HG03354 (cell line): ENCODE results near the gene DEPDC5.
"Not testable (repeated sequence)": the region's sequence is repeated elsewhere in the genome, so short reads cannot be mapped to it uniquely, and the experiment has no call there.

Experiments used
- ATAC-seq: cut with Tn5 transposase; IDR thresholded peaks from one replicate; pipeline ENCODE4 v1.9.1; 2021; ENCODE audit warnings: mild to moderate bottlenecking; ENCODE audit not compliant: unreplicated experiment, poor library complexity, severe bottlenecking

The DEPDC5 gene

DNA sequence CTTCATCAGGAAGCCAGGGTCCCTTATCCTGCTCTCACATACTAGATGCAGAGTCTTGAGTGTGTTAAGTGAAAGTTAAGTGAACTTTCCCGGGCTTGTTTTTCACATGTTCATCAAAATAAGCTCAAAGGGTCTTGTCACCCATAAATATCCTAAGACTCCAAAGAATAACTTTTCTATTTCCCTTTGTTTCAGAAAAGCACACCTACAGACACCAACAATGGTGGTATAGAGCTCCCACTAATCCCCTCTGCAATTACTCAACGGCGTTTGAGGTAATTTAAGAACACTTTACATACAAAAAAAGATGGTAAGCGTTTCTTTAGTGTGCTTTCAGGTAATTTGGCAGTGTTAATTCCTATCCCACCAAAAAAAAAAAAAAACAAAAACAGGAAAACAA, 6.4 kb upstream of the DEPDC5 start:
- no peak for ATAC-seq

DNA sequence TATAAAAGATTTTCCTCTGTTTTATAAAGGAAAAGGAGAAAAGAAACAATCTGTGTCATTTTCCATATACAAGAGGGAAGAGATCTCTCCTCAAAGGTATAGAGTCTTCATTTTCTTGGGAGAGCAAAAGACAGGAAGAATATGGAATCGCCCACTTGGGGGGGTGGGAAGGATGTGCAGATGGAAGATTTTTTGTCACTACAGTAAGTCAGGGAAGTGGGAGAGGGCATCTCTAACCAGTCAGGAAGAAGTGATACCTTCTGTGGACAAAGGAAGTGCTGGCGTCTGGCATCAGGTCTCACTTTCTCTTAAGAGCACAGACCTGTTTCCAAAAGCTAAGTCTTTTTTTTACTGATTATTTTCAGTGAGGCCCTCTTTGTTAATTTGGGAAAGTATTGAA, 5.3 kb upstream of the DEPDC5 start:
- ATAC-seq = no peak

DNA sequence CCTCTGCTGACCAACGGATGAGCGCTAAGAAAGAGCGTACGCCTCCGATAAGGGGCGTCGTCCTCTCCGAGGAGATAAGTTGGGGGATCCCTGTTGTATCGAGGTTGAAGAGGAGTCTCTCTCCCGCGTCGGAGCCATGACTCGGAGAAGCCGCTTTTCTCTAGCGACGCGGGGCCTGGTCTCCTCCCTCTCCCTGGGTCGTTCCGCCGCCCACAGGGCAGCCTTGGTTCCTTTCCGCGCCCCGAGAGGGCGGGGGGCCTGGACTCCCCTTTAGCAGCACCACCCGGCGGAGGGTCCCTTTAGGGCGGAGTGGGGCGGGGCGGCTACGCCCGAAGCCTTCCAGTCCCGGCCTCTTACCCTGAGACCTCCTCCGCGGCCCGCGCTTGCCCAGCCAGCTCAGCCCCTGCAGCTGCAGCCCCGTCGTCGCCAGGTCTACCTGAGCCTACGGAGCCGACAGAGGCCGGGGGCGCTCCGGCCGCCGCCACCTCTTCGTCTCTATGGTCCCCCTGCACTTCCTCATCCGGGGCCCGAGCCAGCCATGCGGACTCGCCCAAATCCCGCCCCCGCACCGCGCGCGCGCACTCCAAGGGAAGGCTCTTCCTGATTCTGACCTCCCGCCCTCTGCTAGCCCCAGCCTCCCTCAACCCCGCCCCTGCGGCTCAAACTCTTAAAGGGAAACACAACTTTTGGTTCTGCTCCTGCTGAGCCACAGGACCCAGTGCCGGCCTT, 4.0 kb upstream of the DEPDC5 start, which contains the start of gene PRR14L:
Gene PRR14L (minus strand): TSS at position 497 of the 729 bp plus-strand sequence. CDS start 11,272 bp downstream, outside the sequence.
- peak; percentile 70 for ATAC-seq

DNA sequence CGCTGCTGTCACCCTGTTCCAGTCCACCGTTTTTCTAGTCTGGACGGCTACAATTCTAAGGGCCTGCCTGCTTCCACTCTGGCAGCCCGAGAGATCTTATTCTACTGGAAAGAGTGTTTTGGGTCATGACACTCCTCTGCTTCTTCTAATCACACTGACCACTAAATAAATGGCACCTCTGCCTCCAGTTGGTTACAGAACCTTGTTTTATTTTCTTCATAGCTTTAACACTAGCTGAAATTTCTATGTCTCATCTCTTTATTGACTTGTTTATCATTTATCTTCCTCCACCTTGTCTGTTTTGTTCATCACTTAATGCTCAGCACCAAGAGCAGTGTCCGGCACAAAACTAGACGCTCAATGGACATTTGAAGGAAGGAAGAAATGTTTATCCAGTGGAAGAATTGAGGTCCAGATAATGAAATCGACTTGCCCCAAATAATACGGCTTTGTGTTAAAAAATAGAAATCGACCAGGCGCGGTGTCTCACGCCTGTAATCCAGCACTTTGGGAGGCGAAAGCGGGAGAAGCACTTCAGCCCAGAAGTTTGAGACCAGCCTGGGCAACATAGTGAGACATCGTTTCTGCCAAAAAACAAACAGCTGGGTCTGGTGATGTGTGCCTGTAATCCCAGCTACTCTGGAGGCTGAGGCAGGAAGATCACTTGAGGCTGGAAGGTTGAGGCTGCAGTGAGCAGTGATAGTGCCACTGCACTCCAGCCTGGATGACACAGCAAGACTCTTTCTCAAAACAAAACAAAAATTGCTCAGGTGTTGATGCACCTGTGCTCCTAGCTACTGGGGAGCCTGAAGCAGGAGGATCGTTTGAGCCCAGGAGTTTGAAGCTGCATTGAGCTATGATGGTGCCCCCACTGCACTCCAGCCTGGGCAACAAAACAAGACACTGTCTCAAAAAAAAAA, 3.2 kb upstream of the DEPDC5 start:
- ATAC-seq = no peak

GRCh38 chr22:31752096-31752847, 1.5 kb upstream of the DEPDC5 start:
- ATAC-seq = no peak

DNA sequence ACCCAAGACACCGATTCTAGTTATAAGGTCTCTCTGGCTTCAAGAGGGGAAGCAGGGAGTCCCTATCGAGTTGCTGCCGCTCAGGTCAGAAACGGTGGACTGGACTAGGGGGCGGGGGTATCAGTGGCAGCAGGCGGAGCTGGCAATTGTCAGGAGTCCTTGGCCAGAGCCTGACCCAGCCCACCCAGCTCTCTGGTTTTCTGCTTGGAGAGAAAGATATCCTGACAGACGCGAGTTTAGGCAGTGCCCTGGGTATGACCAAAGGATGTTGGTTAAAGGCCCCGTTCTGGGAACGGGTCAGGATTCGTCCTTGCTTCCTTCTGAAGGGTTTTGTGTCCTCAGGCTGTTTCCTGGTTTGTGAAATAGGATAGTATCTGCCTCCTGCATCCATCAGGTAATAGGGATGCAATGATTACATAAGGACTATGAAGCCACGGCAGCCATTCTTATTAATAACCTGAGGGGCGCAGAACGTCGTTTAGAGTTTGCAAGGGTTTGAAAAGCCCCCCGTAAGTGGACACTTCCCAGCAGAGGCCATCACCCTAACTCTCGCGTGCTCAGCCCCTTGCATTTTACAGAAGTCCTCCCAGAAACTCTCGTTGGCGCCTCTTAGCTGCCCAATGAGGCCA, 700 bp upstream of the DEPDC5 start:
- ATAC-seq = peak; percentile 20

DNA sequence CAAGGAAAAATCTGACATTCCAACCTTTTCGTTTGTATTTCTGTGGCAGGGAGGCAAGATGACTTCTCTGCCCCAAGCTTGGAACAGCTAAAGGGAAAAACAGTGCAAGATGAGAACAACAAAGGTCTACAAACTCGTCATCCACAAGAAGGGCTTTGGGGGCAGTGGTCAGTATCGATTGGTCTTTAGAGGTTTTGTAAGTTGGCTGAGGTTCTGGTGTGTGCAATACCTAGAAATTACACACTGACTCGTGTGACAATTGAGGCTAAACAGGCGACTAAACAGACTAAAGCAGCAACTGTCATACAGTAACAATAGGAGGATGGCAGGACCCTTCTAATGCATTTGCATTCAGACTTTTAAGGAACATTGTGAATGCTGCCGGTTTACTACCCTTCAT, 994 bp downstream of the DEPDC5 start:
- ATAC-seq = no peak

GRCh38 chr22:31757265-31757664, 3.4 kb downstream of the DEPDC5 start:
- ATAC-seq = no peak

GRCh38 chr22:31758860-31759259, 5.0 kb downstream of the DEPDC5 start:
- not testable (repeated sequence) for ATAC-seq

DNA sequence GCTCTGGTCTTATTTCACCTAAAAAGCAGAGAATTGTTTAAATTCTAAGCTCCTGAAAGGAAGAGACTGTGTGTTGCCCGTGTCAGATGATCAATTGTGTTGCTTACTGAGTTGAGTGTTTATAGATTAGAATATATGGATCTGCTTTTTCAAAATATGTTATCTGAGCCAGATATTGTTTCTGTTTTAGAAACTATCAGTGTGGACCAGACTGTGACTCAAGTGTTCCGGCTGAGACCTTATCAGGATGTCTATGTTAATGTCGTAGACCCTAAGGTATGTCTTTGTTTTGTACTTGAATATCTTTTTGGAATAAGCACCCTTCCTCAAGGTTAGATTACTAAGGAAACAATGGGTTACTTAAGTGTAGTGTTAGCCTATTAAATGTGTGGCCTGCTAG, 11.0 kb downstream of the DEPDC5 start:
- ATAC-seq = no peak

DNA sequence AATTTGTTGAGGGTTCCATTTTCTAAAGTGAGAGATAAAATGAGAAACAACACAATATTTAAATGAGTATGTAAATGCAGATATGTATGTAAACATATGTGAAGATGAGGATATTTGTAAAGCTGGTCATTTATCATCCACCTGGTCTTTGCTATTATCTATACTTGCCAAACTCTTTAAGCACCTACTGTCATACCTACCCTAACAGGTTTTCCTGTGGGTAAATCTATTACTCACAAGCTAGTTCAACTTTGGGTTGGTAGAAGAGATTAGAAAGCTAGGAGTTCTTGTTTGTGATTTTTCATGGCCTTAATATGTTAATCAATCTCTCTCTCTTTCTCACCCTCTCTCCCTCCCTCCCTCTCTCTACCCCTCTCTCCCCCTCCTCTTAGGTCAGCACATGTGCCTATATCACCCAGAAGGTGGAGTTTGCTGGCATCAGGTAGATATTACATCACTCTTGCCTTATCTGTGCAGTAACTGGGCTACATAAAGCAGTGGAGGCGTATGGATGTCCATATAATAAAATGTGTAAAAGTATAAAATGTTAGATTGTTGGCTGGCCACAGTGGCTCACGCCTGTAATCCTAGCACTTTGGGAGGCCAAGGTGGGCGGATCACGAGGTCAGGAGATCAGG, 14.7 kb downstream of the DEPDC5 start:
- no peak for ATAC-seq

DNA sequence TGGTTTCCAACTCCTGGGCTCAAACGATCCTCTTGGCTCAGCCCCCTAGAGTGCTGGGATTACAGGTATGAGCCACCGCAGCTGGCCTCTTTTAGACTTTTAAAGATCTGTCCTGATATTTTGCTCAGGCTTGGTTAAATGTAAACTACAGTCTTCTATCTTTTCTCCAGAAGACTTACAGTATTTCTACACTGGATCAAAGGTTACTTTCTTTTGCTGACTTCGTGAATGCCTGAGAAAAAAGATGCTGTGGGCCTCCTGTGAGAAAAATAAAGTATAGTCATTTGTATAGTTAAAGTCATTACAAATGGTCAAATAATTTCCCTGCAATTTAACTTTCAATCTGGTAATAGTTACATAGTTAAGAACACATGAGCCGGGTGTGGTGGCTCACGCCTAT, 19.6 kb downstream of the DEPDC5 start:
- ATAC-seq = no peak

- no peak for ATAC-seq
These were observed 22.4 kb downstream of the DEPDC5 start for GRCh38 chr22:31776231-31776630.

DNA sequence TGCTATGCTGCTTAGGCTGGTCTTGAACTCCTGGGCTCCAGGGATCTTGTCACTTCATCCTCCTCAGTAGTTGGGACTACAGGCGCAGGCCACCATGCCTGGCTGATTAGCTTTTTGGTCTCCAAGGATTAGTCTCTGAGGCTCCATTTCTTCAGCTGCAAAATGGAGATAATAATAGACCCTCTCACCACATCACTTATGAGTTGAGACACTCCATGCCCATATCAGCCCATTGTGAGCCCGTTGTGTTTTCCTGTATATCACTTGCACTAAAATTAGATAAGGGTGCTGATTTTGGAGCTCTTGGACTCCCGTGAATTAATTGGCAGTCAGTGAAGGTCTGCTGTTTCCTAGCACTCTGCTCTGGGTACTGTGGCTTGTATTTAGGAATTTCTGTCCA, 36.0 kb downstream of the DEPDC5 start:
- no peak for ATAC-seq

DNA sequence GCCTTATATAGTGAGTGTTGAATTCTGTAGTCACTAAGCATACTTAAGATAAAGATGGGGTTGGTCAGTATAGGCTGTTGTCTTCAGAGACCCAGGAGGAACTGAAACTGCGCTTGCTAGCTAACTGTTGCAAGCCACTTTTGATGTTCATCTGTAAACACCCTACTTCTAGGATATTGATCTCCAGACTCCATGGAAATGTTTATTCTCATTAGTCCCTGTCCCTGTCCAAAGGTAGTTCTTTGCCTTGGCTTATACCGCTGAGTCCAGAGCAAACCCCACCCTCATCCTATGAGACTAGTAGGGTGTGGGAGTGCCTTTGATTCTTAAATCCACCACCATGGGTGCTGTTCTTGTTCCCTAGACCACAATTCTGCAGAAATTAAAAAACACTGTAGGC, 36.4 kb downstream of the DEPDC5 start:
- no peak for ATAC-seq

DNA sequence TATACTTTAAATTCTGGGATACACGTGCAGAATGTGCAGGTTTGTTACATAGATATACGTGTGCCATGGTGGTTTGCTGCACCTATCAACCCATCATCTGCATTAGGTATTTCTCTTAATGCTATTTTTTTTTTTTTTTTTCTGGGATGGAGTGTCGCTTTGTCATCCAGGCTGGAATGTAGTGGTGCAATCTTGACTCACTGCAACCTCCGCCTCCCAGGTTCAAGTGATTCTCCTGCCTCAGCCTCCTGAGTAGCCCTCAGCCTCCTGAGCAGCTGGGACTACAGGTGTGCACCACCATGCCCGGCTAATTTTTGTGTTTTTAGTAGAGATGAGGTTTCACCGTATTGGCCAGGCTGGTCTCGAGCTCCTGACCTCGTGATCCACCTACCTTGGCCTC, 45.5 kb downstream of the DEPDC5 start:
- not testable (repeated sequence) for ATAC-seq

GRCh38 chr22:31800065-31800464, 46.2 kb downstream of the DEPDC5 start:
- ATAC-seq = no peak

DNA sequence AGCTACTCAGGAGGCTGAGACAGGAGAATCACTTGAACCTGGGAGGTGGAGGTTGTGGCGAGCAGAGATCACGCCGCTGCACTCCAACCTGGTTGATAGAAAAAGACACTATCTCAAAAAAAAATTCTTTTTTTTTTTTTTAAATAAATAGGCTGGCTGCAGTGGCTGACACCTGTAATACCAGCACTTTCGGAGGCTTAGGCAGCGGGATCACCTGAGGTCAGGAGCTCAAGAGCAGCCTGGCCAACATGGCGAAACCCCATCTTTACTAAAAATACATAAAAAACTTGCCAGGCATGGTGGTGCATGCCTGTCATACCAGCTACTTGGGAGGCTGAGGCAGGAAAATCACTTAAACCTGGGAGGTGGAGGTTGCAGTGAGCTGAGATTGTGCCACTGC, 47.0 kb downstream of the DEPDC5 start:
- not testable (repeated sequence) for ATAC-seq

GRCh38 chr22:31802575-31802974, 48.8 kb downstream of the DEPDC5 start:
- ATAC-seq = no peak
